Osteoblast (primary cell): ENCODE measurements around the gene YES1. TPM values are rescaled to one million over a fixed set of nuclear protein-coding genes. Genes with fewer than 3 reads are reported as not detected.
"Not testable (repeated sequence)": the region's sequence is repeated elsewhere in the genome, so short reads cannot be mapped to it uniquely, and the experiment has no call there.

ENCODE experiments used
- DNase-seq: peaks from one replicate; pipeline ENCODE4 v3.0.0; 2011; ENCODE audit warnings: low spot score, mixed read lengths; ENCODE audit not compliant: insufficient read length; ENCODE audit errors: missing footprints
- H2AFZ ChIP-seq: 2 replicates; pipeline ENCODE4 v1.6.0; 2011; ENCODE audit warnings: mild to moderate bottlenecking, low read length
- H3K27ac ChIP-seq: 2 replicates; pipeline ENCODE4 v1.5.1; 2011; ENCODE audit warnings: mild to moderate bottlenecking, low read depth, low read length, moderate library complexity
- H3K27me3 ChIP-seq: 2 replicates; pipeline ENCODE4 v1.6.0; 2012; ENCODE audit warnings: mild to moderate bottlenecking, control low read depth, inconsistent platforms, low read length, moderate library complexity; ENCODE audit not compliant: insufficient read depth
- H3K36me3 ChIP-seq: 2 replicates; pipeline ENCODE4 v1.5.1; 2011; ENCODE audit warnings: mild to moderate bottlenecking, low read length, control low read depth, moderate library complexity; ENCODE audit not compliant: insufficient read depth
- H3K4me1 ChIP-seq: 2 replicates; pipeline ENCODE4 v1.5.1; 2011; ENCODE audit warnings: mild to moderate bottlenecking, low read length, control low read depth, moderate library complexity; ENCODE audit not compliant: insufficient read depth
- H3K4me2 ChIP-seq: 2 replicates; pipeline ENCODE4 v1.6.0; 2011; ENCODE audit warnings: mild to moderate bottlenecking, low read length; ENCODE audit not compliant: insufficient read depth
- H3K4me3 ChIP-seq: fragments of 200-600 bp; sonication (generic); 3 replicates; pipeline ENCODE4 v1.5.1; 2012; ENCODE audit warnings: mild to moderate bottlenecking, low read length, inconsistent platforms; ENCODE audit not compliant: insufficient read depth
- H3K79me2 ChIP-seq: 2 replicates; pipeline ENCODE4 v1.6.0; 2012; ENCODE audit warnings: mild to moderate bottlenecking, low read length, control low read depth, inconsistent platforms; ENCODE audit not compliant: insufficient read depth
- H3K9me3 ChIP-seq: 2 replicates; pipeline ENCODE4 v1.5.1; 2011; ENCODE audit warnings: low read depth, low read length, control low read depth
- H4K20me1 ChIP-seq: 2 replicates; pipeline ENCODE4 v1.6.0; 2012; ENCODE audit warnings: mild to moderate bottlenecking, low read length, control low read depth; ENCODE audit not compliant: insufficient read depth
- total RNA-seq: library from RNA; depleted of rRNA; stranded (reverse); fragments of >200 nt; gene quantifications from 2 replicates; pipeline ENCODE4 v1.2.3, GENCODE V29; 2012
- TF ChIP-seq, protein P1 (sequence below): IDR thresholded peaks from 2 replicates; pipeline ENCODE4 v1.5.1; 2011; ENCODE audit warnings: mild to moderate bottlenecking, low read depth, low read length, moderate library complexity; ENCODE audit errors: extremely low read depth

The YES1 gene
- total RNA-seq, 1 donor = 99.5 TPM

DNA sequence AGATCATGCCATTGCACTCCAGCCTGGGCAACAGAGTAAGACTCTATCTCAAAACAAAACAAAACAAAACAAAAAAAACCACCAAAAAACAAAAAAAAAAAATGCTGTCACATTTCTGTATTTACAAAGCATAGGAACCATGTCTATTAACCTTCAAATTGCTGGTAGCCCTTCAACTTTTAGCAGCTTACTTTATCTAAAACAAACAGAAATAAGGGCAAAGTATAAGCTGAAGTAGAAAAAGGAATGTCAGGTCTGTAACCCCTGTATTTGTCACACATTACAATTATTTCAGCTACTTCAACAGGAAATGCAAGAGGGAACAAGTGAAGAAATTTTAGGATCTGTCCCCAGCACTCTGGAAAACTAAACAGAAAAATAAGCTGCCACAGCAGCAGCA lies 129.2 kb downstream of the YES1 start:
- Histone ChIP-seq H3K4me2 (no peak overlapping the region), H3K27ac (no peak overlapping the region), H2AFZ (no peak overlapping the region), H3K4me3 (no peak overlapping the region), H4K20me1 (no peaks in the 10 kb centered on the region), H3K36me3 (peaks cover 38% of the 10 kb centered on the region), H3K4me1 (no peaks in the 10 kb centered on the region), H3K27me3 (no peaks in the 10 kb centered on the region), H3K9me3 (no peaks in the 10 kb centered on the region), H3K79me2 (no peaks in the 10 kb centered on the region)
- DNase-seq = no peak
- TF ChIP-seq, protein P1, sequence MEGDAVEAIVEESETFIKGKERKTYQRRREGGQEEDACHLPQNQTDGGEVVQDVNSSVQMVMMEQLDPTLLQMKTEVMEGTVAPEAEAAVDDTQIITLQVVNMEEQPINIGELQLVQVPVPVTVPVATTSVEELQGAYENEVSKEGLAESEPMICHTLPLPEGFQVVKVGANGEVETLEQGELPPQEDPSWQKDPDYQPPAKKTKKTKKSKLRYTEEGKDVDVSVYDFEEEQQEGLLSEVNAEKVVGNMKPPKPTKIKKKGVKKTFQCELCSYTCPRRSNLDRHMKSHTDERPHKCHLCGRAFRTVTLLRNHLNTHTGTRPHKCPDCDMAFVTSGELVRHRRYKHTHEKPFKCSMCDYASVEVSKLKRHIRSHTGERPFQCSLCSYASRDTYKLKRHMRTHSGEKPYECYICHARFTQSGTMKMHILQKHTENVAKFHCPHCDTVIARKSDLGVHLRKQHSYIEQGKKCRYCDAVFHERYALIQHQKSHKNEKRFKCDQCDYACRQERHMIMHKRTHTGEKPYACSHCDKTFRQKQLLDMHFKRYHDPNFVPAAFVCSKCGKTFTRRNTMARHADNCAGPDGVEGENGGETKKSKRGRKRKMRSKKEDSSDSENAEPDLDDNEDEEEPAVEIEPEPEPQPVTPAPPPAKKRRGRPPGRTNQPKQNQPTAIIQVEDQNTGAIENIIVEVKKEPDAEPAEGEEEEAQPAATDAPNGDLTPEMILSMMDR = no peak

DNA sequence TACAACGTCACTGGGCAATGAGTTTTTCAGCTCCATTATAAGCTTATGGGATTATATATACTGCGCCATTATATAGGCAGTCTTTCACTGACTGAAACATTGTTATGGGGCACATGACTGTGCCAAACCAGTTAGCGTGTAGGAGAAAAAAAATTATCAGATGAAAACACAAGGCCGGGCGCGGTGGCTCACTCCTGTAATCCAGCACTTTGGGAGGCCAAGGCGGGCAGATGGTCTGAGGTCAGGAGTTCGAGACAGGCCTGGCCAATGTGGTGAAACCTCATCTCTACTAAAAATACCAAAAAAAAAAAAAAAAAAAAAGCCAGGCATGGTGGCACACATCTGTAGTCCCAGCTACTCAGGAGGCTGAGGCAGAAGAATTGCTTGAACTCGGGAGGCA lies 129.6 kb downstream of the YES1 start:
- H3K9me3 ChIP-seq, H3K4me2 ChIP-seq, H3K27ac ChIP-seq, H4K20me1 ChIP-seq, DNase-seq, H3K79me2 ChIP-seq, H2AFZ ChIP-seq, H3K4me3 ChIP-seq, H3K27me3 ChIP-seq, H3K4me1 ChIP-seq: not testable (repeated sequence)
- H3K36me3 ChIP-seq = peaks cover 41% of the 10 kb centered on the region

DNA sequence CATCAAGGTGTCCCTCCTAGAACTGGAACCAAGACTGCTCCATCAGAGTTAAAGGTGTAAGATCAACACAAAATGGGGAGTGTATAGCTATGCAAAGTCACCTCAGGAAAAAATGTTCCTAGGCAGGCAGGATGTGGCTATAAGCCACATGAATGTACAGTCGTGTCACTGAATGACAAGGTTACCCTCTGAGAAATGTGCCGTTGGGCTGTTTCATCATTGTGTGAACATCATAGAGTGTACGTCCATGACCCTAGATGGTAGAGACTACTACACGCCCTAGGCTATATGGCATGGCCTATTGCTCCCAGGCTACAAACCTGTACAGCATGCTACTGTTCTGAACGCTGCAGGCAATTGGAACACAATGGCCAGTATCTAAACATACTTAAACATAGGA lies 130.1 kb downstream of the YES1 start:
- no peak overlapping the region for H3K27ac ChIP-seq
- TF ChIP-seq, protein P1 = no peak

DNA sequence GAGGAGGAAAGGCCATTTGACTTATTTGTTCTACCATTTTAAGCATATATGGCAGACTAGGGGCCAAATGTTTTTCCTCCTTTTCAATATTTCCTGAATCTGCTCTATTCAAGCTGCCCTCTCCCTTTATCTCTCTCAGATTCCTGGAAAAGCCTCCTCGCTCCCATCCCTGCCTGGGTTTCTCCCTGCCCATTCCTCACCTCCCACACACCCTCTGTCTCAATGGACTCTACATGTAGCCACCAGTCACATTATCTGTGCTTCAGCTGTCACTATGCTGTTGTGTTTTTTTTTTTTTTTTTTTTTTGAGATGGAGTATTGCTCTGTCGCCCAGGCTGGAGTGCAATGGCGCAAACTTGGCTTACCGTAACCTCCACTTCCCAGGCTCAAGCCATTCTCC lies 131.7 kb downstream of the YES1 start:
- Histone ChIP-seq H3K4me3 (no peak overlapping the region), H3K79me2 (no peaks in the 10 kb centered on the region), H3K27ac (no peak overlapping the region), H4K20me1 (no peaks in the 10 kb centered on the region), H3K36me3 (peaks cover 51% of the 10 kb centered on the region), H2AFZ (no peak overlapping the region), H3K27me3 (no peaks in the 10 kb centered on the region), H3K9me3 (no peaks in the 10 kb centered on the region), H3K4me1 (peaks cover 4% of the 10 kb centered on the region), H3K4me2 (no peak overlapping the region)
- DNase-seq = no peak
- TF ChIP-seq, protein P1 = no peak

More for the DNA sequence above, 130.1 kb downstream of the YES1 start:
- Histone ChIP-seq H2AFZ (no peak overlapping the region), H3K27me3 (no peaks in the 10 kb centered on the region), H3K4me3 (no peak overlapping the region), H3K9me3 (no peaks in the 10 kb centered on the region), H4K20me1 (no peaks in the 10 kb centered on the region), H3K79me2 (no peaks in the 10 kb centered on the region), H3K36me3 (peaks cover 44% of the 10 kb centered on the region), H3K4me1 (peaks cover 4% of the 10 kb centered on the region), H3K4me2 (no peak overlapping the region)
- no peak for DNase-seq

DNA sequence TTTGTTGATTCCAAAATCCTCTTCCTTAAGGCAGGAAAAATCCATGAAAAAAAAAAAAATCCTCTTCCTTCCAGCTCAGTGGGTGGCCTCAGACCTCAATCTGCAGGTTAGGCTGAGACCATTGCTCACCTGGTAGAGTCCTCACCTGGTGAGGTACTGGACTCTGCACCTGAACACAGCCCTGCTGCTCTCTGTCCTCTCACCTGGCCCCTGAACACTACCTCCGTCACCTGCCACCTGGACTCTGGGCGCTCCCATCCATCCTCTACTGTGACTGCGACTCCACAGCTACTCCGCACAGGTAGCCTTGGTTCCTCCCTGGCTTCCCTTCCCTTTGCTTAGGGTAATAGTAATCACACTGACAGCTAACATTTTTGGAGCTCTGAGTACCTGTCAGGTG lies 132.5 kb downstream of the YES1 start:
- H4K20me1 ChIP-seq = no peaks in the 10 kb centered on the region
- no peaks in the 10 kb centered on the region for H3K79me2 ChIP-seq
- H3K36me3 ChIP-seq = peaks cover 59% of the 10 kb centered on the region
- DNase-seq = no peak
- H3K27me3 ChIP-seq = no peaks in the 10 kb centered on the region
- no peak overlapping the region for H3K4me3 ChIP-seq
- H3K9me3 ChIP-seq = no peaks in the 10 kb centered on the region
- H3K4me2 ChIP-seq = no peak overlapping the region
- no peak overlapping the region for H3K27ac ChIP-seq
- TF ChIP-seq, protein P1 = no peak
- H3K4me1 ChIP-seq = peaks cover 4% of the 10 kb centered on the region
- H2AFZ ChIP-seq = no peak overlapping the region
